Hepatocyte (in vitro differentiated cells): ENCODE results near the gene CASP6. TPM values are rescaled to one million over a fixed set of nuclear protein-coding genes. Genes with fewer than 3 reads are reported as not detected.

Source experiments
- DNase-seq: peaks from one replicate; pipeline ENCODE4 v3.0.0-alpha.2; 2016; ENCODE audit warnings: low spot score
- H2AFZ ChIP-seq: fragments of 200-600 bp; sonication (generic); 2 replicates; pipeline ENCODE4 v1.6.0; 2016; ENCODE audit warnings: antibody characterized with exemption, mild to moderate bottlenecking
- H3K27ac ChIP-seq: fragments of 200-600 bp; sonication (generic); 2 replicates; pipeline ENCODE4 v1.5.1; 2016; ENCODE audit warnings: mild to moderate bottlenecking
- H3K27me3 ChIP-seq: fragments of 200-600 bp; sonication (generic); 2 replicates; pipeline ENCODE4 v1.6.1; 2016
- H3K36me3 ChIP-seq: fragments of 200-600 bp; sonication (generic); replicated peaks from 2 replicates; pipeline ENCODE4 v1.5.1; 2016; ENCODE audit warnings: low read depth; ENCODE audit not compliant: insufficient read depth
- H3K4me1 ChIP-seq: fragments of 200-600 bp; sonication (generic); 2 replicates; pipeline ENCODE4 v1.5.1; 2016; ENCODE audit warnings: mild to moderate bottlenecking, moderate library complexity; ENCODE audit not compliant: insufficient read depth
- H3K4me2 ChIP-seq: fragments of 200-600 bp; sonication (generic); 2 replicates; pipeline ENCODE4 v1.6.0; 2016
- H3K4me3 ChIP-seq: fragments of 200-600 bp; sonication (generic); 2 replicates; pipeline ENCODE4 v1.5.1; 2016; ENCODE audit warnings: mild to moderate bottlenecking
- H3K79me2 ChIP-seq: fragments of 200-600 bp; sonication (generic); 2 replicates; pipeline ENCODE4 v1.6.0; 2017; ENCODE audit warnings: mild to moderate bottlenecking
- H3K9me2 ChIP-seq: fragments of 200-600 bp; sonication (generic); replicated peaks from 2 replicates; pipeline ENCODE4 v1.6.0; 2017; ENCODE audit warnings: mild to moderate bottlenecking; ENCODE audit not compliant: insufficient read depth
- H3K9me3 ChIP-seq: fragments of 200-600 bp; sonication (generic); 2 replicates; pipeline ENCODE4 v1.5.1; 2016; ENCODE audit warnings: low read depth, mild to moderate bottlenecking
- H4K20me1 ChIP-seq: fragments of 200-600 bp; sonication (generic); 2 replicates; pipeline ENCODE4 v1.6.0; 2016; ENCODE audit warnings: mild to moderate bottlenecking; ENCODE audit not compliant: insufficient read depth, poor library complexity, severe bottlenecking
- EZH2 ChIP-seq: fragments of 200-600 bp; sonication (generic); IDR thresholded peaks from 2 replicates; pipeline ENCODE4 v1.6.1; 2016; ENCODE audit warnings: antibody characterized with exemption, mild to moderate bottlenecking, borderline replicate concordance
- EZH2phosphoT487 ChIP-seq: fragments of 200-600 bp; sonication (generic); IDR thresholded peaks from one replicate; pipeline ENCODE4 v1.6.1; 2018; ENCODE audit warnings: antibody characterized with exemption, mild to moderate bottlenecking, low read depth, moderate library complexity; ENCODE audit not compliant: unreplicated experiment, severe bottlenecking
- WGBS: methylation state at CpG from one replicate; pipeline ENCODE4 v1.1.6; 2016; ENCODE audit warnings: low lambda C conversion rate; ENCODE audit errors: missing lambda C conversion rate; 5-methylcytosine and 5-hydroxymethylcytosine counted together
- polyA plus RNA-seq: library from polyadenylated mRNA; unstranded; fragments of >200 nt; fragmentation: Nextera tagmentation; extraction: Ambion mirVana; gene quantifications from 2 replicates; pipeline ENCODE4 v1.2.1, GENCODE V29; 2016
- total RNA-seq: library from RNA; depleted of rRNA; stranded (reverse); fragments of >200 nt; gene quantifications from 2 replicates; pipeline ENCODE4 v1.2.3, GENCODE V29; 2014
- TF ChIP-seq, protein P1 (sequence below): fragments of 200-600 bp; sonication (generic); IDR thresholded peaks from 2 replicates; pipeline ENCODE4 v1.5.1; 2016; ENCODE audit warnings: antibody characterized with exemption, mild to moderate bottlenecking; ENCODE audit not compliant: poor library complexity

CASP6 gene
- total and polyA plus RNA-seq, 2 experiments from 2014 or later, result 78.4 to 83.4 TPM

DNA sequence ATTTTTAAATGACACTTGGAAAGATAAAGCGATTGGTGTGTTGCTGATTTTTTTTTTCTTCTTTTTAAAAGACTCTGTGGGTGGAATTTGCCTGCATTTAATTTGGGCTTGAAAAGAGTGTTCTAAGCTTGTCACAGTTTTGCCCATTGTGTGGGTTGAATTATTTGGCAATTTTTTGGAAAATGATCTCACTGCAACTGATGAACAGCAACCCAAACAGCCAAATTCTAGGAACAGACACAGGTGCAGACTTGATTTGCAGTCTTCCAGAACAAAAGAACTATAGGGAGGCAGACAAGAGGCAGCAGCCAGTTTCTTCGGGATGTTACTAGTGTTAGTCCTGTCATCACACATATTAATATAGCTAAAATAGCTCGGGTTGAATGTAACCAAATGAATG is 40.5 kb downstream of the CASP6 start:
- Histone ChIP-seq H3K9me3 (no peaks in the 10 kb centered on the region), H3K9me2 (no peaks in the 10 kb centered on the region), H3K4me2 (no peak overlapping the region), H3K27me3 (no peaks in the 10 kb centered on the region), H2AFZ (no peak overlapping the region), H3K27ac (no peak overlapping the region), H3K36me3 (no peaks in the 10 kb centered on the region), H3K4me3 (no peak overlapping the region), H3K4me1 (no peaks in the 10 kb centered on the region), H4K20me1 (no peaks in the 10 kb centered on the region), H3K79me2 (no peaks in the 10 kb centered on the region)
- DNase-seq, result no peak
- WGBS, result 73% methylated on average over 3 of the region's 3 CpGs
- TF ChIP-seq EZH2 (no peak), EZH2phosphoT487 (no peak)

DNA sequence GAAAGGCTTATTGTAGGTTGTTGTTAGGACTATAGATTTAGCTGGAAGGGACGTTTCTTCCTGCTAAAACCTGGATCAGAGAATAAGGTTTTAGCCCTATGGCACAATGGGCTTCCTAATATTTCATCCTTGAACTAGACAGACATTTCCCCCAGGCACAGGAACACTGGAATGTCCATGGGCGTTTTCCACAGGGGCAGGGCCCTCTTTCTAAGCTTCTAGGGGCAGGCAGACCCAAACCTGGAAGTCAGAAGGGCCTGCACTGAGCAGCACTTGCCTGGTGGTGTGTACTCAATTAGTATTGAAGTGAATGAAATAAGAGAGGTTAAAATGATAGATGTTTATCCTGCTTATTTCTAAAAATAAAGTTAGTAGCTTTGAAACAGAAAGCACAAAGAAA is 41.1 kb downstream of the CASP6 start:
- H3K36me3 ChIP-seq, result no peaks in the 10 kb centered on the region
- no peaks in the 10 kb centered on the region for H3K9me3 ChIP-seq
- H3K4me3 ChIP-seq, result no peak overlapping the region
- H3K4me1 ChIP-seq, result no peaks in the 10 kb centered on the region
- 73% methylated on average over 2 of the region's 2 CpGs for WGBS
- H2AFZ ChIP-seq, result no peak overlapping the region
- no peak for TF ChIP-seq EZH2phosphoT487
- no peak for TF ChIP-seq EZH2
- TF ChIP-seq, protein P1, sequence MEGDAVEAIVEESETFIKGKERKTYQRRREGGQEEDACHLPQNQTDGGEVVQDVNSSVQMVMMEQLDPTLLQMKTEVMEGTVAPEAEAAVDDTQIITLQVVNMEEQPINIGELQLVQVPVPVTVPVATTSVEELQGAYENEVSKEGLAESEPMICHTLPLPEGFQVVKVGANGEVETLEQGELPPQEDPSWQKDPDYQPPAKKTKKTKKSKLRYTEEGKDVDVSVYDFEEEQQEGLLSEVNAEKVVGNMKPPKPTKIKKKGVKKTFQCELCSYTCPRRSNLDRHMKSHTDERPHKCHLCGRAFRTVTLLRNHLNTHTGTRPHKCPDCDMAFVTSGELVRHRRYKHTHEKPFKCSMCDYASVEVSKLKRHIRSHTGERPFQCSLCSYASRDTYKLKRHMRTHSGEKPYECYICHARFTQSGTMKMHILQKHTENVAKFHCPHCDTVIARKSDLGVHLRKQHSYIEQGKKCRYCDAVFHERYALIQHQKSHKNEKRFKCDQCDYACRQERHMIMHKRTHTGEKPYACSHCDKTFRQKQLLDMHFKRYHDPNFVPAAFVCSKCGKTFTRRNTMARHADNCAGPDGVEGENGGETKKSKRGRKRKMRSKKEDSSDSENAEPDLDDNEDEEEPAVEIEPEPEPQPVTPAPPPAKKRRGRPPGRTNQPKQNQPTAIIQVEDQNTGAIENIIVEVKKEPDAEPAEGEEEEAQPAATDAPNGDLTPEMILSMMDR, result no peak
- no peak for DNase-seq
- H3K27ac ChIP-seq, result no peak overlapping the region
- H3K4me2 ChIP-seq, result no peak overlapping the region
- no peaks in the 10 kb centered on the region for H3K9me2 ChIP-seq
- no peaks in the 10 kb centered on the region for H3K79me2 ChIP-seq
- H3K27me3 ChIP-seq, result no peaks in the 10 kb centered on the region
- no peaks in the 10 kb centered on the region for H4K20me1 ChIP-seq

DNA sequence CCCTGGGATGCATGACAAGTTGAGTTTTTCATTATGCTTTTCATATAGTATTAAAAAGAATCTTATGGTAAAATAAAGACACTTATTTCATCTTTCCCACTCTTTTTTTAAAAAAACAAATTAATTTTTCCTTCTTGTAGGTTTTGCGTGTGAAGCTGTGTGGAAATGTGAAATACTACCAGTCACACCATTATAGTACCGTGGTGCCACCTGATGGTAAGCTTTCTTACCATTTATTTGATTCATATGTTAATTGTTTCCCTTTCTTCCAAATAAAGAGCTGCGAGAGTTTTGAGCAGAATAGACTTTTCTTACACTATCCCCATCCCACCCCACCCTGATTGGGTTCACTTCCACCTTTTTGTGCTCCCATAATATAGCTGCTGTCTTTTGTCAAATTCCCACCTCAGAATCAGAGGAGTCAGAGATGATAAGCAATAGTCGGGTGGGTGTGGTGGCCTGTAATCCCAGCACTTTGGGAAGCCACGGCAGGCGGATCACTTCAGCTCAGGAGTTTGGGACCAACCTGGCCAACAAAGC is 44.3 kb downstream of the CASP6 start:
- Histone ChIP-seq H3K4me2 (no peak overlapping the region), H3K79me2 (no peaks in the 10 kb centered on the region), H2AFZ (no peak overlapping the region), H3K4me3 (no peak overlapping the region), H3K27me3 (no peaks in the 10 kb centered on the region), H3K36me3 (no peaks in the 10 kb centered on the region), H3K9me2 (no peaks in the 10 kb centered on the region), H3K9me3 (no peaks in the 10 kb centered on the region), H4K20me1 (no peaks in the 10 kb centered on the region), H3K4me1 (no peaks in the 10 kb centered on the region), H3K27ac (no peak overlapping the region)
- TF ChIP-seq EZH2phosphoT487 (no peak), EZH2 (no peak)
- TF ChIP-seq, protein P1, result peak; percentile 10
- WGBS, result 76% methylated on average over 6 of the region's 6 CpGs
- DNase-seq, result no peak

GRCh38 chr4:109657854-109658418 is 45.3 kb downstream of the CASP6 start:
- Histone ChIP-seq H3K79me2 (no peaks in the 10 kb centered on the region), H3K9me3 (no peaks in the 10 kb centered on the region), H3K4me2 (no peak overlapping the region), H3K27ac (no peak overlapping the region), H3K4me3 (no peak overlapping the region), H3K9me2 (no peaks in the 10 kb centered on the region), H4K20me1 (no peaks in the 10 kb centered on the region), H3K36me3 (no peaks in the 10 kb centered on the region), H3K27me3 (no peaks in the 10 kb centered on the region), H3K4me1 (no peaks in the 10 kb centered on the region), H2AFZ (no peak overlapping the region)
- DNase-seq, result no peak
- TF ChIP-seq EZH2 (no peak), EZH2phosphoT487 (no peak)
- TF ChIP-seq, protein P1, result no peak
- 91% methylated on average over 9 of the region's 9 CpGs for WGBS
